Heart left ventricle (tissue), 13 donors: Measurements from ENCODE around the gene CSTPP1.

Experiments
- POLR2A ChIP-seq, 2 donors: fragments of 450-650 bp; IDR thresholded peaks; one replicate each; pipeline ENCODE4 v1.6.1; 2017; ENCODE audit warnings: antibody characterized with exemption in 2 of 2, mild to moderate bottlenecking in 2 of 2, moderate library complexity in 2 of 2
- TF ChIP-seq, protein P1 (sequence below), 12 donors: fragments of 200-600 bp; sonication (generic) in 4 of 12; IDR thresholded peaks; one replicate each; pipeline versions ENCODE4 v1.5.0 to v1.8.0; 2018 to 2022; ENCODE audit warnings: antibody characterized with exemption in 12 of 12, mild to moderate bottlenecking in 5 of 12
- donor health status: ischemic (EF 13 %, LVEDD 7.1; RV severe dilation, severe dysfunction).
- donor health status: DM: no; HTN: yes; CAD: no.
- donor health status: DM: no; HTN: no; CAD: no.
- donor health status: ischemic (EF 25% LVEDD 6.9; RV normal size, moderate dysfunction).
- donor health status: ischemic (EF 25% LVEDD 5.7; RV mildly dilated, moderate dysfunction).
- donor health status: ischemic (EF 35%, LVEDD 5.7; RV mildly dilated, moderate dysfunction).
- donor health status: nonischemic (EF 11% LVEDD 7.7; RV severe dilation, severe dysfunction).
- donor health status: DM: yes; HTN: yes; CAD: no.
- donor health status: PGD.
- donor health status: ischemic (EF 29% LVEDD 5.4; RV normal size, mild dysfunction).
- donor health status: nonischemic (EF 23%, LVEDD 6.1; RV moderate dilation, normal function).

- TF ChIP-seq, protein P1, sequence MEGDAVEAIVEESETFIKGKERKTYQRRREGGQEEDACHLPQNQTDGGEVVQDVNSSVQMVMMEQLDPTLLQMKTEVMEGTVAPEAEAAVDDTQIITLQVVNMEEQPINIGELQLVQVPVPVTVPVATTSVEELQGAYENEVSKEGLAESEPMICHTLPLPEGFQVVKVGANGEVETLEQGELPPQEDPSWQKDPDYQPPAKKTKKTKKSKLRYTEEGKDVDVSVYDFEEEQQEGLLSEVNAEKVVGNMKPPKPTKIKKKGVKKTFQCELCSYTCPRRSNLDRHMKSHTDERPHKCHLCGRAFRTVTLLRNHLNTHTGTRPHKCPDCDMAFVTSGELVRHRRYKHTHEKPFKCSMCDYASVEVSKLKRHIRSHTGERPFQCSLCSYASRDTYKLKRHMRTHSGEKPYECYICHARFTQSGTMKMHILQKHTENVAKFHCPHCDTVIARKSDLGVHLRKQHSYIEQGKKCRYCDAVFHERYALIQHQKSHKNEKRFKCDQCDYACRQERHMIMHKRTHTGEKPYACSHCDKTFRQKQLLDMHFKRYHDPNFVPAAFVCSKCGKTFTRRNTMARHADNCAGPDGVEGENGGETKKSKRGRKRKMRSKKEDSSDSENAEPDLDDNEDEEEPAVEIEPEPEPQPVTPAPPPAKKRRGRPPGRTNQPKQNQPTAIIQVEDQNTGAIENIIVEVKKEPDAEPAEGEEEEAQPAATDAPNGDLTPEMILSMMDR (IDR thresholded peaks at IDR 0.05) = no peak
- no peak for TF ChIP-seq POLR2A (IDR thresholded peaks at IDR 0.05)
Measured at GRCh38 chr11:47005441-47005840, 68.9 kb downstream of the CSTPP1 start.
